Duodenal mucosa (tissue), 2 donors: ENCODE data around the gene HBS1L.
A peak's percentile ranks its signal among the peaks of the same experiment; 100 is the strongest.

Experiments
- H3K27ac ChIP-seq: one replicate; pipeline ENCODE4 v1.7.0; 2013; ENCODE audit warnings: low read depth, low read length
- H3K27me3 ChIP-seq, 2 donors: one replicate each; pipeline ENCODE4 v1.7.0; 2013; ENCODE audit warnings: low read length in 2 of 2, control low read depth in 1 of 2; ENCODE audit not compliant: insufficient read depth in 2 of 2, control insufficient read depth in 1 of 2
- H3K36me3 ChIP-seq, 2 donors: one replicate each; pipeline ENCODE4 v1.7.0; 2013; ENCODE audit warnings: low read length in 2 of 2, control low read depth in 1 of 2; ENCODE audit not compliant: insufficient read depth in 2 of 2, control insufficient read depth in 1 of 2
- H3K4me1 ChIP-seq, 2 donors: one replicate each; pipeline ENCODE4 v1.7.0; 2013; ENCODE audit warnings: low read length in 2 of 2, control low read depth in 1 of 2; ENCODE audit not compliant: insufficient read depth in 2 of 2, control insufficient read depth in 1 of 2
- H3K4me3 ChIP-seq, 2 donors: one replicate each; pipeline ENCODE4 v1.7.0; 2013; ENCODE audit warnings: low read length in 2 of 2, low read depth in 1 of 2
- H3K9ac ChIP-seq, 2 donors: one replicate each; pipeline ENCODE4 v1.7.0; 2013; ENCODE audit warnings: low read length in 2 of 2, low read depth in 1 of 2
- H3K9me3 ChIP-seq, 2 donors: one replicate each; pipeline ENCODE4 v1.7.0; 2013; ENCODE audit warnings: low read length in 2 of 2, control low read depth in 1 of 2; ENCODE audit not compliant: control insufficient read depth in 1 of 2

Gene HBS1L

DNA sequence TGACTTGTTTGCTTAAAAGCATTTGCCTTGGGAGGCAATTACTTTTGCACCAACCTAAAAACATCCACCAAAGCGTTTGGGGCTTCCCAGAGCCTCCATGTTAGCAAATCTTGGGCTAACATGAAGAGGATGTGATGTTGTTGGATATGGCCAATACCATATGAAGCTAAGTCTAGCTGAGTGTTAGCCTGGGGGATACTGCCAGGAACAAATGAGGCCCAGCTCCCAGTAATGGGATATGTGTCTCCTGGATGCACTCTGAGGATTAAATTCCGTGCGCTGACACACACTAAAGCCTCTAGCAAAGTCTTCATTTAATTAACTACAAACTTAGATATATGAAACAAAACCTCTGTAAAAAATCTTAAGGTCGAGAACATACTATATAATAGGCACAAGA, 35.3 kb upstream of the HBS1L start:
- peaks cover 0 to 17% of the 10 kb centered on the region in 2 donors for H3K4me1 ChIP-seq
- H3K27me3 ChIP-seq = no peaks in the 10 kb centered on the region
- no peak overlapping the region for H3K4me3 ChIP-seq
- H3K27ac ChIP-seq = no peak overlapping the region
- no peak overlapping the region for H3K9ac ChIP-seq
- no peaks in the 10 kb centered on the region for H3K36me3 ChIP-seq
- H3K9me3 ChIP-seq = no peaks in the 10 kb centered on the region

DNA sequence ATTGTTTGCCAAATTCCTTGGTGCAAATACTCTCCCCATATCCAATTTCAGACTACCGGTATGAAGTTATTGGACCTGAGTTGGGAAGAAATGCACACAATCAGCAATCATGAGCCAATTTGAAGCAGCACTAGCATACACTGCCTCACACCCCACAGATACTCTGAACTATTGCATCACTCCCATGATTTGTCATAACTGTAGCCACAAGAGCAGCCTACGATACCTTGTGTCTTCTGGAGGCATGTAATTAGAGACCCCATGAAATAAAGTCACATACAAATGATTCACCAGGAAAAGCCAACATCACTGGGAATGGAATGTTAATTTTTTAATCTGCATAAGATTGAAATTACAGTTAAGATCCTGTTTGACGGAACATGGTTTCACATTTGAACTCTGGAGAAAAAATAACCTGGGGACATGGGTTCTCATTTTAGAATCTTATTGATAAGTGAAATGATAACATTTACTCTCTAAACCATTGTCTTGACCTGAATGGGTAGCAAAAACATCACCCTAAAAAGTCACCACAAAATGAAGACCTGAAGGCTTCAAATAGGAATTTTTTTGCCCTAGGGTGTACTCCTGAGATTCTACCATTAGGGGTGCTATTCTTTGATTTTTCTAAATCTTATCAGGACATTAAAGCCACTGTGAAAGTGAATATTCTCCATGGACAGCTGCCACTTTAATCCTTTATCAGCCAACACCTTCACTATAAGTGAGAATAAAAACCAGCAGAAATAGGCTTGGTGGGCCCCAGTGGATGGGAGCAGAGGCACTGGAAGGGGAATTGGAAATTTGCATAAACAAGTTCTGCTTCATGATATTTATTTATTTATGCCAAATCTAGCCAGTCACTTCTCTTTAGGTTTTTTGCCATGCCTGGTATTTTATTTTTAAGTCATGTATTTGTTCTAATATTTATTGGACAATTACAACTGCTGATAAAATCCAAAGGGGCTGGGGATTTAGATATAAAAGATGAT, 34.5 kb upstream of the HBS1L start:
- H3K9me3 ChIP-seq = no peaks in the 10 kb centered on the region
- peak overlapping the region in 1 of 2 donors; percentile 19 for H3K4me3 ChIP-seq
- H3K27me3 ChIP-seq = no peaks in the 10 kb centered on the region
- H3K9ac ChIP-seq = no peak overlapping the region
- no peaks in the 10 kb centered on the region for H3K36me3 ChIP-seq
- peaks cover 0 to 17% of the 10 kb centered on the region in 2 donors for H3K4me1 ChIP-seq
- no peak overlapping the region for H3K27ac ChIP-seq

DNA sequence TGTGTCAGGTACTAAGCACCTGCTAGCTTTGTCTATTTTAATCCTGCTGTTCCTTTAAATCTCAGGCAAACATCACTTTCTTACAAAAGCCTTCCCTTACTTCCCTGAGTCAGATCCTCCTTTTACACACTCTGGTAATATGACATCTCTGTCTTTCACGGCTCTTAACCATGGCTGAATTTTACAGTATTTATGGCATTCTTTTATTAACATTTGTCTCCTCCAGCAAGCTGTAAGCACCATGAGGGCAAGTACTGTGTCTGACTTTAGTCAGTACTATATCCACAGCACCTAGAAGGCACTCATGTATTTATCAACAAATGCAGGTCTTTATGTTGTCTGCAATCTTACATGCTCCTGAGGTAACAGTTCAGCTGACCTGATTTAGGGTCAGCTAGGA, 33.7 kb upstream of the HBS1L start:
- H3K36me3 ChIP-seq = no peaks in the 10 kb centered on the region
- no peak overlapping the region for H3K9ac ChIP-seq
- no peak overlapping the region for H3K27ac ChIP-seq
- H3K9me3 ChIP-seq = no peaks in the 10 kb centered on the region
- H3K4me1 ChIP-seq = peaks cover 0 to 17% of the 10 kb centered on the region in 2 donors
- peak overlapping the region in 1 of 2 donors; percentile 25 for H3K4me3 ChIP-seq
- H3K27me3 ChIP-seq = no peaks in the 10 kb centered on the region

DNA sequence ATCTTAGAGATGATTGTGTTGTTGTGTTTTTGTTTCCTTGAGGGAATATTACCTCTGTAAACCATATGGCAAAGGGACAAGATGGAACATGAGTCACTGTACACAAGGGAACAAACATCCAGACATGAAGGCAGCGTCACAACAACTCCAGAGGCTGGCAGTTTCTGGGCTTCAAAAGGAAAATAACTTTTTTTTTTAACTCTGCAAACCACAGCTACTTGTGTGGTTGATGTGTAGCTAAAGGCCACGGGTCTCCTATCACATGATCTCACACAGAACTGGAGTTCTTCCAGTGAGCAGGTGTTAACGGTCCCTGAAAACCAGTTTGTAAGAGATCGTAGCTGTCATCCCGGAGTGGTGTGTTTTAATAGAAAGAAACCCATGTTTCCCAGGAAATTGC, 33.2 kb upstream of the HBS1L start:
- Histone ChIP-seq H3K27ac (no peak overlapping the region), H3K36me3 (no peaks in the 10 kb centered on the region), H3K9me3 (no peaks in the 10 kb centered on the region), H3K4me3 (peak overlapping the region in 1 of 2 donors; percentile 25), H3K9ac (no peak overlapping the region), H3K27me3 (no peaks in the 10 kb centered on the region), H3K4me1 (peaks cover 0 to 17% of the 10 kb centered on the region in 2 donors)

DNA sequence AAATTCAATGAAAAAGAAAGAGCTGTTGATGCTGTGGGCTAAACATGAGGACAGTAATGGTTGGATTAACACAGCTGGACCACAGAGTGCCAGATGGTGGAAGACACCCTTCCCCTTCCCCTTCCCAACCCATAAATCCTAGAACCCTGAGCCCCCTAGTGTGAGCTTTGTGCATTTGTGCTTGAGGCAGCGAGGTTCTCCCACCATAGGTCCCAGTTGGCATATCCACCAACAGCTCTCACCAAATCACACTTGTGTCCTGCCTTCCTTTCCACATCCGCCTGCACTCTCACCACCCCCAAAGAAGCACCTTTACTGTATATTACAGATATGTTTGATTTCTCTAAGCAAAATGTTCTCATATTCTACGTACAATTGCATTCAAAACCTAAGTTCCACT, 32.8 kb upstream of the HBS1L start:
- no peak overlapping the region for H3K4me3 ChIP-seq
- H3K9ac ChIP-seq = no peak overlapping the region
- H3K36me3 ChIP-seq = no peaks in the 10 kb centered on the region
- no peaks in the 10 kb centered on the region for H3K27me3 ChIP-seq
- H3K27ac ChIP-seq = no peak overlapping the region
- no peaks in the 10 kb centered on the region for H3K9me3 ChIP-seq
- H3K4me1 ChIP-seq = peaks cover 0 to 17% of the 10 kb centered on the region in 2 donors

DNA sequence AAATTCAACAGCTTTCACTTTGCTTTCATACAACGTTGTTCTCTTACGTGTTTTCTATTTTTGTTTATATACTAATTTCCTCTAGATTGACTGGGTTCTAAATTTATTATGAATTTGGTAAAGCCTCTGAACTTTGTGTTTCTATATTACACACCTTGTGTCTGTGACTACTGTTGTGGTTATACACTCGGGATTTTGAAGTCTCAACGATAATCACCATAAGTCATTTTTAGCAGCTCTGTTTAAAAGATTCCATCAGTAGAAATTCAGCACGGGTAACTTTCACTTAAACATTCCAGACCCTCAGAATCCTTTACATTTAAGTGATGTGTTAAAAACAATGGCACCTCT, 31.8 kb upstream of the HBS1L start:
- Histone ChIP-seq H3K9me3 (no peaks in the 10 kb centered on the region), H3K4me3 (no peak overlapping the region), H3K27ac (no peak overlapping the region), H3K9ac (no peak overlapping the region), H3K27me3 (no peaks in the 10 kb centered on the region), H3K4me1 (peaks cover 0 to 17% of the 10 kb centered on the region in 2 donors), H3K36me3 (no peaks in the 10 kb centered on the region)

DNA sequence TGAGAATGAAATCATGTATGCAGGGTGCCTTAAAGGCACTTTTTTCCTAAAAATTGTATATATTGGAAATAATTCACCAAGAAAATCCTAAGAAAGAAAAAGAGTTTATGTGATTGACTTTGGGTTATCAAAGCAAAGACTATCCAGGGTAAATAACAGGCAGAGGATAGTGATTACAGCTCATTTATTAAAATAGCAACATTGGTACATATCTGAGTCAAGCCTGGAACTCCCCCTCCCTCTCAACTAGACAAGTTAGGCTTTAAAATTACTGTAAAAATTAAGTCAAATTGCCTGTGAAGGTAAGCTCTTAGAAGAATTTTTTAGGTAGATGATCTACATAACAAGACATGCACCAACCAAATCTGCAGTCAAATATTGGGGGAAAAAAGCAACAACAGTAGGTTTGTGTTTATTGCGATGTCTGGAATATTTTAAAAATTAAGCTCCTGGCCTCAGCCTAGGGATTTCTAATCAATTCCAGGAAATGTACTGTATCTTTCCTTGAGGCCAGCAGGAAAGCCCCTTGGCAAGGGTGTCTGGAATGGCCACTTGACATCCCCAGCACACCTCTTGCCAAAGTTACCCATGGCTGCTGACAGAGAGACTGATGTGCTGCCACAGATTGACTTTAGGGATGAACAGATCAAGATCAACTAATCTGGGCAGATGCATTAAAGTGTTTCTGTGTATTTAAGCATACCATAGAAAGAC, 31.2 kb upstream of the HBS1L start:
- no peak overlapping the region for H3K27ac ChIP-seq
- H3K9ac ChIP-seq = no peak overlapping the region
- no peaks in the 10 kb centered on the region for H3K36me3 ChIP-seq
- H3K27me3 ChIP-seq = no peaks in the 10 kb centered on the region
- no peak overlapping the region for H3K4me3 ChIP-seq
- H3K9me3 ChIP-seq = no peaks in the 10 kb centered on the region
- H3K4me1 ChIP-seq = peaks cover 0 to 17% of the 10 kb centered on the region in 2 donors

DNA sequence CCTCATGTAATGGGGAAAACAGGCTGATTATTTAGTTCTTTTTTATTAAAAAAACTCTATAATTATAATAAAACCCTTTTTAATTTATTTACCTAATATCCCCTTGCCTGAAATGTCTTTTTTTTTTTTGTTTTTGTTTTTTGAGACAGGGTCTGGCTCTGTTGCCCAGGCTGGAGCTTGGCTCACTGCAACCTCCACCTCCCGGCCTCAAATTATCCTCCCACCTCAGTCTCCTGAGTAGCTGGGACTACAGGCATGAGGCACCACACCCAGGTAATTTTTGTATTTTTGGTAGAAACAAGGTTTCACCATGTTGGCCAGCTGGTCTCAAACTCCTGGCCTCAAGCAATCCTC, 30.3 kb upstream of the HBS1L start:
- Histone ChIP-seq H3K4me3 (no peak overlapping the region), H3K4me1 (peaks cover 0 to 17% of the 10 kb centered on the region in 2 donors), H3K27ac (no peak overlapping the region), H3K9ac (no peak overlapping the region), H3K9me3 (no peaks in the 10 kb centered on the region), H3K36me3 (no peaks in the 10 kb centered on the region), H3K27me3 (no peaks in the 10 kb centered on the region)

DNA sequence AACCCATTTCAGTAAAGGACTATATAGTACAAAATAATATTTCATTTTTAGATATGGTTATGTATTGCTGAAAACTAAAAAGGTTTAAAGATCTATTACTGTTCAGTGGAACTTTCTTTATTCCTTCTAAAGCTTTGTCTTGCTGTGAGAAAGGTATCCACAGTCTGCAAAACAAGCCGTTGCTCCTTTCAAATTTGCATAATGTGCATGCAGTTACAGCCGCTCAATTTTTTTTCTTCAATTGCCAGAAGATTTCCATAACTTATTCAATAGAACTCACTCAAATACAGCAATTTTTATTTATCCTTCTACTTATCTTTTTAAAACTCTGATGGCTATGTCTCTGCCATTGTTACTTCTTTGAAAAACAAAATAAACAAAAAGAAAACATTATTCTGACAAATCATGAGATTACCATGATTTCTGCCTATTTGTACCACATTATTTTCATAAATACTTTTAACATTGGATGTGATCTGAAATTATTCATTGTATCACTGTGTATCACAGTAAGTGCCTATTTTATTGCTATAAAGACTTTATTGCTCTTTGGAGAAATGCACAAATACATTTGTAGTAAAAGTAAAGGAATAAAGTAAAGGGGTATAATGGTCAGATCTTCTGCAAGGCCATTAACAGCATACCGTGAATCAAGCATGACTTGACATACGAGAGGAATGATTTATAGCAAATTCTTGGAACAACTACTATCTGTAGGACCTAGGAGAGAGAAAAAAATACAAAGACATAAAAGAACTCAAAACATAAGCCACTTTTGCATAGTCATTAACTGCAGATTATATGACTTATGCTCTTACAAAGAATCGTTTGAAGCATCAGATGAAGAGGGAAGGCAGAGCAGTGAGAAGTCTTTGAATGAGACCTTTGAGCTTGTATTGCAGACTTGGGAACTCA, 29.6 kb upstream of the HBS1L start:
- Histone ChIP-seq H3K27me3 (no peaks in the 10 kb centered on the region), H3K4me3 (no peak overlapping the region), H3K4me1 (peaks cover 0 to 17% of the 10 kb centered on the region in 2 donors), H3K27ac (no peak overlapping the region), H3K36me3 (no peaks in the 10 kb centered on the region), H3K9me3 (no peaks in the 10 kb centered on the region), H3K9ac (no peak overlapping the region)
